Testis (tissue), 2 donors: ENCODE measurements around the gene LRRC49.

Experiments used
- POLR2A ChIP-seq: fragments of 450-650 bp; IDR thresholded peaks from one replicate; pipeline ENCODE4 v1.6.1; 2017; ENCODE audit warnings: antibody characterized with exemption, mild to moderate bottlenecking, moderate library complexity
- TF ChIP-seq, protein P1 (sequence below), 3 experiments: fragments of 450-650 bp in 2 of 3; fragments of 200-600 bp in 1 of 3; sonication (generic) in 1 of 3; IDR thresholded peaks; one replicate each; pipeline ENCODE4 v1.5.1; 2016 to 2019; ENCODE audit warnings: antibody characterized with exemption in 3 of 3, mild to moderate bottlenecking in 2 of 3, moderate library complexity in 1 of 3

DNA sequence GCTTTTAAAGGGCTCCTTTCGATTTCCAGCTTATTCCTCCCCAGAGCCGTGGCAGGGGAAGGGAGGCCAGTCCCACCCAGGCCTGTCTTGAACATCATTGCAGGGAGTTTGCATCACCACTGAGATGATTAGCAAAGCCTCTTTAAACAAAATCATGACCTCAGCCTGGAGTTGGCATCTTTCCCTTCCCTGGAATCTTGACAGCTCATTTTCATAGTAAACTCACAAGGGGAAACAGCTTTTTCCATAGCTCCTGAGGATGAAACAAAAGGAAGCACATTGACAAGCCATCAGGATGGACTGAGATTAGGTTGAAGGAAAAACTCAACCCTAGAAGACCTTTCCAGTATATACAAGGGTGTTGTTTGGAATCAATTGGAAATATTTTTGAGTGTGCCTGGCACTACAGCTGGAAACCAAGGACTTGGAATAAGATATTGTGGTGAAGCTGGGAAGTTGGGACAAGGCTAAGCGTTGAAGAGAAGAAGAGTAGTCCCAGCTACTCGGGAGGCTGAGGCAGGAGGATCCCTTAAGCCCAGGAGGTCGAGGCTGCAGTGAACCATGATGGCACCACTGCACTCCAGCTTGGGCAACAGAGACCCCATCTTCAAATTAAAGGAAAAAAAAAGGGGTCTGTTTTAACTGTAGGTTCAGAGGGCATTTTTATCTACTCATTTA, 35.6 kb upstream of the LRRC49 start:
- TF ChIP-seq, protein P1, sequence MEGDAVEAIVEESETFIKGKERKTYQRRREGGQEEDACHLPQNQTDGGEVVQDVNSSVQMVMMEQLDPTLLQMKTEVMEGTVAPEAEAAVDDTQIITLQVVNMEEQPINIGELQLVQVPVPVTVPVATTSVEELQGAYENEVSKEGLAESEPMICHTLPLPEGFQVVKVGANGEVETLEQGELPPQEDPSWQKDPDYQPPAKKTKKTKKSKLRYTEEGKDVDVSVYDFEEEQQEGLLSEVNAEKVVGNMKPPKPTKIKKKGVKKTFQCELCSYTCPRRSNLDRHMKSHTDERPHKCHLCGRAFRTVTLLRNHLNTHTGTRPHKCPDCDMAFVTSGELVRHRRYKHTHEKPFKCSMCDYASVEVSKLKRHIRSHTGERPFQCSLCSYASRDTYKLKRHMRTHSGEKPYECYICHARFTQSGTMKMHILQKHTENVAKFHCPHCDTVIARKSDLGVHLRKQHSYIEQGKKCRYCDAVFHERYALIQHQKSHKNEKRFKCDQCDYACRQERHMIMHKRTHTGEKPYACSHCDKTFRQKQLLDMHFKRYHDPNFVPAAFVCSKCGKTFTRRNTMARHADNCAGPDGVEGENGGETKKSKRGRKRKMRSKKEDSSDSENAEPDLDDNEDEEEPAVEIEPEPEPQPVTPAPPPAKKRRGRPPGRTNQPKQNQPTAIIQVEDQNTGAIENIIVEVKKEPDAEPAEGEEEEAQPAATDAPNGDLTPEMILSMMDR (IDR thresholded peaks at IDR 0.05), result no peak
- no peak for TF ChIP-seq POLR2A
